ENCODE results near the gene HCFC1R1.

The HCFC1R1 gene

DNA sequence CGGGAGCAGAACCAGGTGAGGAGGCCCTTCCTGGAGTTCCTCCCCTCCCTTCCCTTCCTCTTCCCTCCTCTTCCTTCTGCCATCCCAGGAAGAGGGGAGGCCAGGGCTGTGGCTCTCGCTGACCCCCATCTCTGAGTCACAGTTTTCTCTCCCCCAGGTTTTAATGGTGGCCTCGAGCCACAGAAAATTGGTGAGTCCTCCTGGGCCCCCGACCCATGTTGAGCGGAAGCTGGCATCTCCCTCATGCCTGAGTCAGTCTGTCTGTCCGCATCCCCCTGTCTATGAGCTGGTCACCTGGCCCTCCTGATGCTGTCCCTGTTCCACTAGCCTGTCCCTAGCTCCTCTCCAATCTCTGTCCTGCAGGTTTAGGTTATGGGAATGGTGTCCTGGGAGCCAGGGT, 23.8 kb downstream of the HCFC1R1 start:
- no peak for DNase-seq (ENCODE audit: low read depth)
- no peak overlapping the region for H3K4me3 ChIP-seq (ENCODE audit: low read depth, low read length)
- in situ Hi-C loops (cut with HindIII; ENCODE audit: low sequenced_read_pairs): no loop called here
- TF ChIP-seq, protein P1, sequence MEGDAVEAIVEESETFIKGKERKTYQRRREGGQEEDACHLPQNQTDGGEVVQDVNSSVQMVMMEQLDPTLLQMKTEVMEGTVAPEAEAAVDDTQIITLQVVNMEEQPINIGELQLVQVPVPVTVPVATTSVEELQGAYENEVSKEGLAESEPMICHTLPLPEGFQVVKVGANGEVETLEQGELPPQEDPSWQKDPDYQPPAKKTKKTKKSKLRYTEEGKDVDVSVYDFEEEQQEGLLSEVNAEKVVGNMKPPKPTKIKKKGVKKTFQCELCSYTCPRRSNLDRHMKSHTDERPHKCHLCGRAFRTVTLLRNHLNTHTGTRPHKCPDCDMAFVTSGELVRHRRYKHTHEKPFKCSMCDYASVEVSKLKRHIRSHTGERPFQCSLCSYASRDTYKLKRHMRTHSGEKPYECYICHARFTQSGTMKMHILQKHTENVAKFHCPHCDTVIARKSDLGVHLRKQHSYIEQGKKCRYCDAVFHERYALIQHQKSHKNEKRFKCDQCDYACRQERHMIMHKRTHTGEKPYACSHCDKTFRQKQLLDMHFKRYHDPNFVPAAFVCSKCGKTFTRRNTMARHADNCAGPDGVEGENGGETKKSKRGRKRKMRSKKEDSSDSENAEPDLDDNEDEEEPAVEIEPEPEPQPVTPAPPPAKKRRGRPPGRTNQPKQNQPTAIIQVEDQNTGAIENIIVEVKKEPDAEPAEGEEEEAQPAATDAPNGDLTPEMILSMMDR (IDR thresholded peaks at IDR 0.05; ENCODE audit: low read depth, low read length, missing control alignments): no peak

DNA sequence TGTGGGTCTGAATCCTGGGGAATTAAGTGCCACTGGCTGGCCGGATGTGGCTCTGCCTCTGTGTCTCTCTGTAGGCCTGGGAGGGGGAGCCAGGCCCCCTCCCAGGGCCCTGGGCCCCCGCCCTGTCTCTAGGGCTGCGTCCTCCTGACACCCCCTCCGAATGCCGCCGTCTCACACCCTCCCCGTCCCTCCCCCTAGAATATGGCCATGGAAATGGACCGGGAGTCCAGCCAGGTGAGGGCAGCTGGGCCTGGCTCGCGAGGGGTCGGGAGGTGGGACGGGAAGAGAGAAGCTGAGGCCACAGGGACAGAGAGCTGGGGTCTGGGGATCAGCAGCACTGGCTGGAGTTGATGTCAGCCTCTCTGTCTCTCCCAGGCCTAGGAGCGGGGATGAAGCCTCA, 27.4 kb downstream of the HCFC1R1 start:
- in situ Hi-C loops (cut with HindIII; ENCODE audit: low sequenced_read_pairs): no loop called here
- TF ChIP-seq, protein P1 (IDR thresholded peaks at IDR 0.05; ENCODE audit: low read depth, low read length, missing control alignments): no peak
- no peak for DNase-seq (ENCODE audit: low read depth)
- no peak overlapping the region for H3K4me3 ChIP-seq (ENCODE audit: low read depth, low read length)

DNA sequence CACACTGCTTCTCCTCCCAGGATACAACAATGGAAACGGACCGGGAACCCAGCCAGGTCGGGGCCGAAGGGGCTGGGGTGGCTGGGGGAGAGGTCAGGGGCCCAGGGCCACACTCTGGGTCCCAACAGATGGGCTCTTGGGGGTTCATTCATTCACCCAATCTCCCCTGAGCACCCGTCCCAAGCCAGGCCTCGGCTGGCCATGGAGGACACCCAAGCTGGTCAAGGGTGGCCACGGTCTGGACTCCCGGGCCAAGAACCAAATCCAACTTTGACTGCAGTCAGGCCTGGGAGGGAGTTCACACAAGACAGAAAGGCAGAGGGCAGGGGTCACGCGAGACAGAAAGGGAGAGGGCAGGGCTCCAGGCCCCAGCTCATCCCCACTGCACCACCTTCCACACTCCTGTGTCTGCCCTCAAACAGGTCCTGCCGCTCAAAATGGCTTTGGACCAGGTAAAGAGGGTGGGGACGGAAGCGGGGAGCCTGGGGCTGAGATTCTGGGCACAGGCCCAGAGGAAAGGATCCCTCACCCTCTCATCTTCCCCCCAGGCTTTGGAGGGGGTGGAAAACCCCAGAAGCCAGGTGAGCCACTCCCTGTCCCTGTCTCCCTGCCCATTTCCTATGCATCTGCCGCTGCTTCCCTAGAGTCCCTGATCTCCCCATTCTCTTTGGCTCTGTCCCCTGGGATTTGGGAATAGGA, 31.2 kb downstream of the HCFC1R1 start:
- in situ Hi-C loops (cut with HindIII; ENCODE audit: low sequenced_read_pairs): no loop called here
- TF ChIP-seq, protein P1 (IDR thresholded peaks at IDR 0.05; ENCODE audit: low read depth, low read length, missing control alignments): no peak
- DNase-seq (ENCODE audit: low read depth): no peak
- no peak overlapping the region for H3K4me3 ChIP-seq (ENCODE audit: low read depth, low read length)

DNA sequence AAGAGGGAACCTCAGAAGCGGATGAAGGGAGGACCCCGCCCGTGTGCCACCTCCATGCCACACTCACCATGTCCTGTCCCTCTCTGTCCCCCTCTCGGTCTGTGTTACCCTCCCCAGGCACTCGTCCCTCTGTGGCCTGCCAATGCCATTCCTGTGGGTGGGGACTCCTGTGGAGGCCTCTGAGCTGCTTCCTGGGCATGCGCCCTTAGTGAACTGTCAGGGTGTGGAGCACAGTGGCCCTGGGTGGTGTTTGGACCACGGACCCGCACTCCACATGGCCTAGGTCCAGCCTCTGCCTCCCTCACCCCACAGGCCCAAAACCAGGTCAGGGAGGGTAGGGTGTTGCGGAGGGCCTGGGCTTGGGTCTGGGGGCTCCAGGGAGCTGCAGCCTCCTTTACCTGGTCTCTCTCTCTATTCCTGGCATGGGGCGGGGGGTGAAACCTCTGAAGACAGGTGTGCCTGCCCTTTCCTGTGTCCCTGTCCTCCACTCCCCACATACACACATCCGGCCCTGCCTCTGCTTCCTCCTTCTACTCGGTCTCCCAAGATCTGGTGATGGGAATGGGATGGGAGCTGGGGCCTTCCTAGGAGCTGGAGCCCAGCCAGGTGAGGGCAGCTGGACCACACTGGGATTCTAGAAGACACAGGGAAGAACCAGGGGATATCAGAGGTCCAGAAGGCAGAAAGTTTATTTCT, 32.0 kb downstream of the HCFC1R1 start:
- DNase-seq (ENCODE audit: low read depth): no peak
- no peak overlapping the region for H3K4me3 ChIP-seq (ENCODE audit: low read depth, low read length)
- TF ChIP-seq, protein P1 (IDR thresholded peaks at IDR 0.05; ENCODE audit: low read depth, low read length, missing control alignments): no peak
- in situ Hi-C loops (cut with HindIII; ENCODE audit: low sequenced_read_pairs): no loop called here

DNA sequence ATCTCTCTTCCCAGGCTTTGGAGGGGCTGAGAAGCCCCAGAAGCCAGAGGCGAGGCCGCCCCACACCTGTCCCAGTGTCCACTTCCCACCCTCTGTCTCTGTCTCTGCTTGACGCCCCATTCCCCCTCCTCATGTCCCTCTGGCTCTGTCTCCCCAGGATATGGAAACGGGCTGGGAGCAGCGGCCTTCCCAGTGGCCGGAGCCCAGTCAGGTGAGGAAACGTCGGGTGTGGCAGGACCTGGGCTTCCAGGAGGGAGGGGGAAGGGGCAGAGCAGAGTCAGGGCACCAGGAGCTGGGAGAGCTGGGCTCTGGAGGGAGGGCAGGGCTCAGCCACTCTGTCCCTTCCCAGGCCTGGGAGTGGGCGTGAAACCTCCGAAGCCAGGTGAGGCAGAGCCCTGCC, 32.9 kb downstream of the HCFC1R1 start:
- DNase-seq (ENCODE audit: low read depth): no peak
- H3K4me3 ChIP-seq (ENCODE audit: low read depth, low read length): no peak overlapping the region
- TF ChIP-seq, protein P1 (IDR thresholded peaks at IDR 0.05; ENCODE audit: low read depth, low read length, missing control alignments): no peak
- in situ Hi-C loops (cut with HindIII; ENCODE audit: low sequenced_read_pairs): no loop called here

DNA sequence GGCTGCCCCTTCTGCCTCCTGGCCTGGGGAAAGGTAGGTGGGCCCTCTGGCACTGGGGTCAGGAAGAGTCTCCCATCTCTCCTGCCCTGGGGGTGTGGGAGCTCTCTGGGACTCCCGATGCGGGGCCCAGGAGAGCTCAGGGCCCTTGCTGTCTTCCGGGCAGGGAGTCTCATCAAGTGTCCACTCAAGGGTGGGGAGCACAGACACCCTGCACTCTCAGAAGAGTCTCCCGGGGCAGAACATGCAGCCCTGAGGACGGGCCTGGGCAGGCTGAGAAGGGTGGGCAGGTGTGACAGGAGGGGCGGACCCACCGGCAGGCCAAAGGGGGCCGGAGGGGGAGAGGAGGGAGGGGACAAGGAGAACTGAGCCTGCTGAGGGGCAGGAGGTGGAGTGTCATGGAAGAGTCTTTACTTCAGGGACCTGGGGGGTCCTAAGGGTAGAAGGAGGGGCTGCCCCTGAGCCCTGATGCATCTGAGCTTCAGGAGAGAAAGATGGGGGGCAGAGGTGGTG, 35.1 kb downstream of the HCFC1R1 start:
- in situ Hi-C loops (cut with HindIII; ENCODE audit: low sequenced_read_pairs): no loop called here
- H3K4me3 ChIP-seq (ENCODE audit: low read depth, low read length): no peak overlapping the region
- no peak for DNase-seq (ENCODE audit: low read depth)
- TF ChIP-seq, protein P1 (IDR thresholded peaks at IDR 0.05; ENCODE audit: low read depth, low read length, missing control alignments): no peak
